Mucosa of descending colon (tissue), 3 donors: Measurements from ENCODE around the gene MBD5. TPM values are rescaled to one million over a fixed set of nuclear protein-coding genes. Genes with fewer than 3 reads are reported as not detected.
"Not testable (repeated sequence)": the region's sequence is repeated elsewhere in the genome, so short reads cannot be mapped to it uniquely, and the experiment has no call there.

Experiments used
- ATAC-seq: fragments of 200-7000 bp; cut with Tn5 transposase; one replicate; pipeline ENCODE4 v1.9.1; 2020; ENCODE audit warnings: mild to moderate bottlenecking, moderate library complexity
- DNase-seq, 3 donors: peaks; one replicate each; pipeline ENCODE4 v3.0.0-alpha.2; 2020
- H3K36me3 ChIP-seq: fragments of 200-600 bp; one replicate; pipeline ENCODE4 v1.8.0; 2021; ENCODE audit warnings: low read depth, mild to moderate bottlenecking
- H3K4me1 ChIP-seq: fragments of 200-600 bp; one replicate; pipeline ENCODE4 v1.8.0; 2021; ENCODE audit warnings: low read depth, mild to moderate bottlenecking
- H3K4me3 ChIP-seq: fragments of 200-600 bp; one replicate; pipeline ENCODE4 v1.8.0; 2021; ENCODE audit warnings: mild to moderate bottlenecking
- H3K9me3 ChIP-seq: fragments of 200-600 bp; one replicate; pipeline ENCODE4 v1.8.0; 2021; ENCODE audit warnings: mild to moderate bottlenecking
- intact Hi-C, 2 donors: fragments of 100-400 bp; cut with DNase I in 1 of 2; cut with micrococcal nuclease in 1 of 2; formaldehyde crosslinking; loops; one replicate each; pipeline versions ENCODE4 v1.11.0 to v1.11.1; 2022; cut with DNase I, micrococcal nuclease
- total RNA-seq, 3 donors: library from RNA; stranded (reverse); fragmentation: NEBNext Ultra II Directional in 2 of 3; extraction: Animal tissue kit (Norgen Biotek cat#: 25700) in 2 of 3; gene quantifications; one replicate each; pipeline versions ENCODE4 v1.2.1 to v1.2.4, GENCODE V29; 2021 to 2023
- TF ChIP-seq, protein P1 (sequence below): fragments of 200-600 bp; IDR thresholded peaks from one replicate; pipeline ENCODE4 v1.8.0; 2022; ENCODE audit warnings: antibody characterized with exemption, mild to moderate bottlenecking
- donor health status: DM: no; HTN: no; CAD: no; lungs with moderate emphysema.
- donor health status: DM: no; HTN: no; CAD: no.
- donor health status: DM: no; HTN: yes; CAD: no.

Gene MBD5
- total RNA-seq, 3 donors from 2014 or later, result 31.8 to 69.8 (median 43.8) TPM

DNA sequence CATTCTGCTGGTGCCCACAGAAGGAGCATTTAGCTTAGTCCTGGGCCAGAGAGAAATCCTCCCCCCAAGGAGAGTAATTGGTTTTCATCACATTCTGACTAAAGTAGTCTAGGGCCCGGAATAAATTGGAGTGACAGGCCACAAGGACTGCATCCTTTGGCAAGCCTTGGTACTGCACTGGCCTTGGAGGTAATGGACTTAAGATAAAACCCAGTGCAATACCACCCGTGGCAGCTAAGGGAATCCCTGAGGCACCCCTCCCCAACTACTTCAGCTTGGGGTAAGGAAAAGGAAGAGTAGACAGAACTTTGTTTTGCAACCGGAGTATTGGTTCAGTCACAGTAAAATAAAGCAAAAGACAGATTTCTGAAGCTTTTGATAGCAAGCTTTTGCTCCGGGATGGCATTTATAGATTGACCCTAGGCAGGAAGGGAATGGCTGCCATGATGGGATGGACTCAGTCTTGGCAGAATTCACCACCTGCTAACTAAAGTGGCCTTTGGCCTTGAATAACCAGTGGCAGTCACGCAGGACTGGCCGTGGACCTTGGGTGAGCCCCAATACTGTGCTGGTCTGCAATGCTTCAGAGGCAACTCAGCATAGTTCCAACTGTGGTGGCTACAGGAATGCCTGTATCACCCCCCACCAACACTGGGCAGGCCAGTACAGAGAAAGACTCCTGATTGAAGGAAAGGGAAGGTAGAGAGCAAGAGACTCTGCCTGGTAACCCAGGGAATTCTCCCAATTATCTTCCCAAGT lies 14.5 kb upstream of the MBD5 start:
- DNase-seq (no peak), ATAC-seq (no peak)
- Histone ChIP-seq H3K4me1 (no peaks in the 10 kb centered on the region), H3K9me3 (no peaks in the 10 kb centered on the region), H3K4me3 (no peak overlapping the region), H3K36me3 (no peaks in the 10 kb centered on the region)
- intact Hi-C loops, result no loop called here
- TF ChIP-seq, protein P1, sequence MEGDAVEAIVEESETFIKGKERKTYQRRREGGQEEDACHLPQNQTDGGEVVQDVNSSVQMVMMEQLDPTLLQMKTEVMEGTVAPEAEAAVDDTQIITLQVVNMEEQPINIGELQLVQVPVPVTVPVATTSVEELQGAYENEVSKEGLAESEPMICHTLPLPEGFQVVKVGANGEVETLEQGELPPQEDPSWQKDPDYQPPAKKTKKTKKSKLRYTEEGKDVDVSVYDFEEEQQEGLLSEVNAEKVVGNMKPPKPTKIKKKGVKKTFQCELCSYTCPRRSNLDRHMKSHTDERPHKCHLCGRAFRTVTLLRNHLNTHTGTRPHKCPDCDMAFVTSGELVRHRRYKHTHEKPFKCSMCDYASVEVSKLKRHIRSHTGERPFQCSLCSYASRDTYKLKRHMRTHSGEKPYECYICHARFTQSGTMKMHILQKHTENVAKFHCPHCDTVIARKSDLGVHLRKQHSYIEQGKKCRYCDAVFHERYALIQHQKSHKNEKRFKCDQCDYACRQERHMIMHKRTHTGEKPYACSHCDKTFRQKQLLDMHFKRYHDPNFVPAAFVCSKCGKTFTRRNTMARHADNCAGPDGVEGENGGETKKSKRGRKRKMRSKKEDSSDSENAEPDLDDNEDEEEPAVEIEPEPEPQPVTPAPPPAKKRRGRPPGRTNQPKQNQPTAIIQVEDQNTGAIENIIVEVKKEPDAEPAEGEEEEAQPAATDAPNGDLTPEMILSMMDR, result no peak

DNA sequence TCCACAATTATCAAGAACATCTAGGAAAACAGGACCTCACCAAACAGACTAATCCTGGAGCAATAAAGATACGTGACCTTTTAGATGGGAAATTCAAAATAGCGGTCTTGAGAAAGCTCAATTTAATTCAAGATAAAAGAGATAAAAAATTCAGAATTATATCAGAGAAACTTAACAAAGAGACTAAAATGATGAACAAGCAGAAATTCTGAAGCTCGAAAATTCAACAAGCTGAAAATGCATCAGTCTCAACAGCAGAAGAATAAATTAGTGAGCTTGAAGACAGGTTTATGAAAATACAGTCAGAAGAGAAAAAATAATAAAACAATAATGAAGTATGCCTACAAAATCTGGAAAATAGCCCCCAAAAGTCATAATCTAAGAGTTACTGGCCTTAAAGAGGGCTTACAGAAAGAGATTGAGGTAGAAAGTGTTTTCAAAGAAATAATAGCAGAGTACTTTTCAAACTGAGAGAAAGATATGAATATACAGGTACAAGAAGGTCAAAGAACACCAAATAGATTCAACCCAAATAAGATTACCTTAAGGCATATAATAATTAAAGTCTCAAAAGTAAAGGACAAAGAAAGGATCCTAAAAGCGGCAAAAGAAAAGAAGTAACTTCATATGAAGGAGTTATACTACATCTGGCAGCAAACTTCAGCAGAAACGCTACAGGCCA lies 13.5 kb upstream of the MBD5 start:
- H3K4me3 ChIP-seq, result no peak overlapping the region
- DNase-seq (no peak), ATAC-seq (no peak)
- no peaks in the 10 kb centered on the region for H3K4me1 ChIP-seq
- H3K36me3 ChIP-seq, result no peaks in the 10 kb centered on the region
- TF ChIP-seq, protein P1, result no peak
- H3K9me3 ChIP-seq, result no peaks in the 10 kb centered on the region
- intact Hi-C loops, result no loop called here

DNA sequence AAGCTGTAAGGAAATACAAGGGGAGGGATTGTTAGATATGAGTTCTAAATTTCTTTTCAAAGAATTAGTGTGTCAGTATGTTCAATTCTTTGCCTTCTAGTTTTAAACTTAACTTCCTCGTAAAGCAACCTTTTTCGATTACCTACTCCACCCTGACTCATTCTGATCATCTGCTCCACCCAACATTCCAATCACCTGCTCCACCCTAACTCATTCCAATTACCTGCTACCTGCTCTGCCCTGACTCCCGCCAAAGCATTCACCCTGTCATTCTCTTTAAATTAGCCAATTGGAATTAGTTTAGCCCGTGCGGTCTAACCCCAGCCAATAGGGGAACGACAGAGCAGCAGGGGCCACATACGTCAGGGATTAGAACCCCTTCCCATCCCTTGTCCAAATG lies 12.5 kb upstream of the MBD5 start:
- H3K36me3 ChIP-seq, intact Hi-C loops, H3K4me1 ChIP-seq, H3K9me3 ChIP-seq, H3K4me3 ChIP-seq, ATAC-seq: not testable (repeated sequence)
- peak in 1 of 3 donors; percentile 10 for DNase-seq

DNA sequence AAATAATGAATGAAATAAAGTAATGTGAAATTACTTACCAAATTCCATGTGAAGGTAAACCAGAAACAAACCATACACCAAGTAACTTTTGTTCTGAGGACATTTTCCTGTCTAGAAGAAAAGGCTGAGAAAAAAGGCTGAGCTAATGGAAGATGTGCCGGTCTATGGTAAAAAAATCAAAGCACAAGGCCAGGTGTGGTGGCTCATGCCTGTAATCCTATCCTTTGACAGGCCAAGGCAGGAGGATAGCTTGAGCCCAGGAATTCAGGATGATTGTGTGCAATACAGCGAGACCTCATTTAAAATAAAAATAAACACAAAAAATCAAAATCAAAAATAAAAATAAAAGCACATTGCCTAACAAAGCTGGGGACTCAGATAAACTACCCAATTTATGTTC lies 7.0 kb upstream of the MBD5 start:
- intact Hi-C loops, result no loop called here
- no peaks in the 10 kb centered on the region for H3K36me3 ChIP-seq
- no peak for DNase-seq
- ATAC-seq, result no peak
- no peaks in the 10 kb centered on the region for H3K4me1 ChIP-seq
- no peak overlapping the region for H3K4me3 ChIP-seq
- no peaks in the 10 kb centered on the region for H3K9me3 ChIP-seq
- TF ChIP-seq, protein P1, result no peak

DNA sequence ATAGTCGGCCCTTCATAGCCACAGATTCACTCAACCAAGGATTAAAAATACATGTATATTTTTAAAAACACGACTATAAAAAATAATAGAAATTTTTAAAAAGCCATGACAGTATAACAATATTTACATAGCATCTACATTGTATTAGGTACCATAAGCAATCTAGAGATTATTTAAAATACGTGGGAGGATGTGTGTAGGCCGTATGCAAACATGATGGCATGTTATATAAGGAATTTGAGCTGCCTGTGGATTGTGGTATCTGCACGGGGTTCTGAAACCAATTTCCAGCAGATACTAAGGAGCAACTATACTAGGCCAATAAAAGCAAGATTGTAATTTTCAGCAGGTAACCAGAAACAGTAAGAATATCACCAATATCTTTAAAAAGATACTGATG lies 6.3 kb upstream of the MBD5 start:
- H3K4me3 ChIP-seq, result no peak overlapping the region
- H3K9me3 ChIP-seq, result no peaks in the 10 kb centered on the region
- no peak for DNase-seq
- no peaks in the 10 kb centered on the region for H3K36me3 ChIP-seq
- TF ChIP-seq, protein P1, result no peak
- no peak for ATAC-seq
- intact Hi-C loops, result no loop called here
- peaks cover 6% of the 10 kb centered on the region for H3K4me1 ChIP-seq
